ENCODE data around the gene CYP27C1.

CYP27C1 gene

DNA sequence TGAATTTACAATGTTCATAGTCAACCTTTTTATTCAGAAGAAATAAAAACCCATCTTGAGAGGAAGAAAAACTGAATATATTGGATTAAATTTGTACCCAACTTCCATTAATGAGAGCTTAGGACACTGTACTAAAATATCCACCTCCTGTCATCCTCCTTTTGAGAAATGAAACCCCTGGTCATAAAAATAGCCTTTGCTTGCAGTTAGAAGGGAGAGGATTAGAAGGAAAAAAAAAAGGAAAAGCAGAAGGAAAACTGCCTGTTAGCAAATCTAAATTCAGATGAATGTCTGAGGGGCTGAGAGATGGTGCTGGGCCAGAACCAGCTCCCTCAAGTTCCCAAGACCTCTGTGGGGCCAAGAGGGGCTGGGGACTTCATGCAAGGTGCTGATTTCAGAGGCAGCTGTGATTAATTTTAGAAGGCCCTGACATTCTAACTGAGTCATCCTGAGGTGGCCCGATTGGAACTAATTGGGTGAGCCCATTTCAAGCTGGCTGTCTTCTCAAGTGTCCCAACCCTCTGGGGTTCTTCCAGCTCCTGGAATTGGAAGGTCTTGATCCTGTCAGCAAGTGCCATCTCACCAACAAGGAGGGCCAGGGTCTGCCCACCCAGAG, 74.7 kb downstream of the CYP27C1 start:
- no peaks in the 10 kb centered on the region for H3K79me2 ChIP-seq
- H3K9me3 ChIP-seq (ENCODE audit: control insufficient read depth, low read length) = no peaks in the 10 kb centered on the region
- no peak for TF ChIP-seq CTCF (IDR thresholded peaks at IDR 0.05)
- no peak overlapping the region for H3K27ac ChIP-seq
- no peak overlapping the region for H3K4me3 ChIP-seq (ENCODE audit: low read depth, low read length)
- no peaks in the 10 kb centered on the region for H3K4me1 ChIP-seq
- no peak overlapping the region for H3K9ac ChIP-seq
- no peak overlapping the region for H3K4me2 ChIP-seq (ENCODE audit: low read length)
- H3K27me3 ChIP-seq (ENCODE audit: control insufficient read depth, insufficient read depth, low read length) = no peaks in the 10 kb centered on the region
- H3K36me3 ChIP-seq (ENCODE audit: control insufficient read depth, insufficient read depth, low read length) = no peaks in the 10 kb centered on the region
- H2AFZ ChIP-seq = no peak overlapping the region

DNA sequence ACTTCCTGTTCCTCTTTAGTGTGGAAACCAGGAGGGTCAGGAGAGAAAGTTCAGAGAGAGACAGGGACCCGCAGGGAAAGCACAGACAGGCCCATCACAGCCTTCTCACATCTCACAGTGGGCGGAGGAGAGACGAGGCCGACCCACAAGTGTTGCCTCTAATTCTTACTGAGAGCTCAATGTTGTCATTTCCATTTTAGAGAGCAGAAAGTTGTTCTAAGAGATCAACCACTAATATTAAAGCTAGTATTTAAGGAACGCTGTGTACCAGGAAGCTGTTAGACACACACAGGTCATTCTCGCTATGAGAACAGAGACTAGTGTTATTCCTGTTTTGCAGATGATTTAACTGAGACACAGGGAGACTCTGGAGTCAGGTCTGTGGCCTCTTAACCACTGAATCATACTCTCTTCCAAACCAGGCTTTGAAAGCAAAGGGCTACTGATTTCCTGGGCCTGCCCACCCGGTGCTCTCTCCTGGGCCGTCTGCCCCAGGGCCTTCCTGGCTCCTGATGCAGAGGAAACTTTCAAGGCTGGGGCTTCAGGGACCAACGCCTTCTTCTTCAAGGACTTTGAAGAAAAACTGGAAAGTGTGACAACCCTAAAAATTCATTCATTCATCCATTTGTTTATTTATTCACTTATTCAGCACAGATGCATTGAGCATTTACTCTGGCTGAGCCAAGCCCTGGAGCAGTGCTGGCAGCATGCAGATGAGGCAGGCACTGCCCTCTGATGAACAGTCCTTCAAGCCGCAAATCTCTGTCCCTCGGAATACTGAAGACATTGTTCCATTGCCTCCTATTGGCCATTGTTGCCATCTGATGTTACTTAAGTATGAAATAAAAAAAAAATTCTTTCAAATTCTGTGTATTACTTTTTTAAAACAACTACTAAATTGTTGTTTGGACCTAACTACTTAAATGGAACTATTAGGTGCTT, 76.0 kb downstream of the CYP27C1 start:
- H3K9ac ChIP-seq = no peak overlapping the region
- no peak overlapping the region for H3K4me3 ChIP-seq (ENCODE audit: low read depth, low read length)
- no peak overlapping the region for H2AFZ ChIP-seq
- peak; percentile 42 for TF ChIP-seq CTCF (IDR thresholded peaks at IDR 0.05)
- no peaks in the 10 kb centered on the region for H3K27me3 ChIP-seq (ENCODE audit: control insufficient read depth, insufficient read depth, low read length)
- H3K36me3 ChIP-seq (ENCODE audit: control insufficient read depth, insufficient read depth, low read length) = no peaks in the 10 kb centered on the region
- no peaks in the 10 kb centered on the region for H3K79me2 ChIP-seq
- H3K9me3 ChIP-seq (ENCODE audit: control insufficient read depth, low read length) = no peaks in the 10 kb centered on the region
- peak overlapping the region; percentile 27 for H3K27ac ChIP-seq
- H3K4me1 ChIP-seq = no peaks in the 10 kb centered on the region
- H3K4me2 ChIP-seq (ENCODE audit: low read length) = no peak overlapping the region

DNA sequence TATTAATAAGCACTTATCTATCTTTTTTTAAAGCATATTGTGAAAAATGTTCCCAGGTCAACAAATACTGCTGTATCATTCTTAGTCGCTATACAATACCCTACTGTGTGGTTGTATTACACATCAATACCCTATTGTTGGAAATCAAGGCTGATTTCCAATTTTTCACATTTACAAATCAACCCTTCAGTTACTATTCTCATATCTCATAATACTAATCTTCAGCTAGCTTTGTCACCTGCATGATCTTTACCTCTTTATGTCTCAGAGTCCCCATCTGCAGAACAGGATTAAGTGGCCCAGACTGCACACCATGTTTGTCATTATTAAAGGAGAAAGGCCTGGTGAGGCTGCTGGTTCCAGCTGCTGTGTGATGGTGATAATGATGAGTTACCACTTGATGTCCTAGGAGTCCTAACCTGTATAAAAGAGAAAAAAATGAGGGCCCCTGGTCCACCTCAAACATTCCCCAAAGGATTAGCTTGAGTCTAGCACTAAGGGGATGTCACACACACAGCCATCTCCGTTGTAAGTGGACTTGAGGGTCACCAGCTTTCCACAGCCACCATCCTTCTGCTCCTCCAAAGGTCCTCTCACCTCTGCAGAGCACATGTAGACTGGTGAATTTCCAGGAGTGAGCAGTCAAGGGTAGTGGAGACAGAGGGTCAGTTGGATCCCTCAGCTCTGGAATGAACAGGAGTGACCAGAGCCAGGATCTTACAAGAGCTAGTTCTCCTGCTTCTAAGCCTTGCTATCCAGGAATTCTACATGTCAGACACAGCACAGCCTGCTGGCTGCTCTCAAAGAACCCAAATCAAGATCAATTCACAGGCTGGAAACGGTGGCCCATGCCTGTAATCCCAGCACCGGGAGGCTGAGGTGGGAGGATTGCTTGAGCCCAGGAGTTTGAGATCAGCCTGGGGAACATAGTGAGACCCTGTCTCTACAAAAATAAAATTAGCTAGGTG, 77.2 kb downstream of the CYP27C1 start:
- no peak overlapping the region for H2AFZ ChIP-seq
- no peaks in the 10 kb centered on the region for H3K4me1 ChIP-seq
- H3K9me3 ChIP-seq (ENCODE audit: control insufficient read depth, low read length) = no peaks in the 10 kb centered on the region
- no peak overlapping the region for H3K9ac ChIP-seq
- H3K79me2 ChIP-seq = no peaks in the 10 kb centered on the region
- no peaks in the 10 kb centered on the region for H3K36me3 ChIP-seq (ENCODE audit: control insufficient read depth, insufficient read depth, low read length)
- no peak for TF ChIP-seq CTCF (IDR thresholded peaks at IDR 0.05)
- H3K4me3 ChIP-seq (ENCODE audit: low read depth, low read length) = no peak overlapping the region
- no peaks in the 10 kb centered on the region for H3K27me3 ChIP-seq (ENCODE audit: control insufficient read depth, insufficient read depth, low read length)
- no peak overlapping the region for H3K27ac ChIP-seq
- H3K4me2 ChIP-seq (ENCODE audit: low read length) = no peak overlapping the region

DNA sequence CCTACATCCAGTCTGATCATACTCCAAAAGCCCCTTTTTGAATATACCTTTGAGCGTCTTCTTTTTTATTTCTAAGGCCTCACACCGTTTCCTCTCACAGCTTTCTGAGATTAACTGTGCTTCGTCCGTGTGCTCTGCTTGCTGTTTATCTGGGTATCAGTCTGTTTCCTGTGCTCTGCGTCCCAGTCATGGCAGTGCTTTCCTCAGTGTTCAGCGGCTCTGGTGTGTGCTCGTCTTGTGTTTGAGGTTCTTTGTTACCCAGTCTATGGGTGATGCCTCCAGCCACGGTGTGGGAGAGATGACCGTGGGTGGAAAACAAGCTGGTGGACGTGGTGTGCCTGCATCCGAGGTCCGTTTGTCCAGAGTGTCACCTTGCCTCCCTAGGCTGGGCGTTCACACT, 79.6 kb downstream of the CYP27C1 start:
- H3K4me2 ChIP-seq (ENCODE audit: low read length) = no peak overlapping the region

More for the DNA sequence above, 79.6 kb downstream of the CYP27C1 start:
- no peak overlapping the region for H3K4me3 ChIP-seq (ENCODE audit: low read depth, low read length)
- H3K9me3 ChIP-seq (ENCODE audit: control insufficient read depth, low read length) = no peaks in the 10 kb centered on the region
- no peak overlapping the region for H3K9ac ChIP-seq
- H3K4me1 ChIP-seq = no peaks in the 10 kb centered on the region
- TF ChIP-seq CTCF (IDR thresholded peaks at IDR 0.05) = no peak
- no peaks in the 10 kb centered on the region for H3K36me3 ChIP-seq (ENCODE audit: control insufficient read depth, insufficient read depth, low read length)
- H2AFZ ChIP-seq = no peak overlapping the region
- no peak overlapping the region for H3K27ac ChIP-seq
- H3K79me2 ChIP-seq = no peaks in the 10 kb centered on the region
- no peaks in the 10 kb centered on the region for H3K27me3 ChIP-seq (ENCODE audit: control insufficient read depth, insufficient read depth, low read length)
